Progenitor cell of endocrine pancreas (in vitro differentiated cells): ENCODE results near the gene LGR6. TPM values are rescaled to one million over a fixed set of nuclear protein-coding genes. Genes with fewer than 3 reads are reported as not detected.

ENCODE experiments used
- DNase-seq: peaks from one replicate; pipeline ENCODE4 v3.0.0; 2021; ENCODE audit warnings: low spot score; ENCODE audit not compliant: unreplicated experiment
- H3K27ac Mint-ChIP-seq: 2 replicates; pipeline ENCODE4 v1.8.0; 2021; ENCODE audit warnings: mild to moderate bottlenecking, moderate library complexity, mixed read lengths
- H3K27me3 Mint-ChIP-seq: 2 replicates; pipeline ENCODE4 v1.8.0; 2021; ENCODE audit warnings: mixed read lengths
- H3K36me3 Mint-ChIP-seq: 2 replicates; pipeline ENCODE4 v1.8.0; 2022; ENCODE audit warnings: mixed read lengths; ENCODE audit not compliant: insufficient read depth
- H3K4me1 Mint-ChIP-seq: 2 replicates; pipeline ENCODE4 v1.8.0; 2021; ENCODE audit warnings: low read depth, mixed read lengths
- H3K4me3 Mint-ChIP-seq: 2 replicates; pipeline ENCODE4 v1.8.0; 2021; ENCODE audit warnings: low read depth, mild to moderate bottlenecking, moderate library complexity, mixed read lengths
- H3K9me3 Mint-ChIP-seq: 2 replicates; pipeline ENCODE4 v1.8.0; 2021; ENCODE audit warnings: low read depth, mixed read lengths
- total RNA-seq: library from RNA; stranded (reverse); gene quantifications from 2 replicates; pipeline ENCODE4 v1.2.1, GENCODE V29; 2021
- TF ChIP-seq, protein P1 (sequence below): fragments of 200-600 bp; sonication (generic); IDR thresholded peaks from one replicate; pipeline ENCODE4 v1.5.0; 2021; ENCODE audit warnings: antibody characterized with exemption, mild to moderate bottlenecking; ENCODE audit not compliant: unreplicated experiment

The LGR6 gene
- total RNA-seq, 1 donor from 2014 or later = 0.50 TPM

DNA sequence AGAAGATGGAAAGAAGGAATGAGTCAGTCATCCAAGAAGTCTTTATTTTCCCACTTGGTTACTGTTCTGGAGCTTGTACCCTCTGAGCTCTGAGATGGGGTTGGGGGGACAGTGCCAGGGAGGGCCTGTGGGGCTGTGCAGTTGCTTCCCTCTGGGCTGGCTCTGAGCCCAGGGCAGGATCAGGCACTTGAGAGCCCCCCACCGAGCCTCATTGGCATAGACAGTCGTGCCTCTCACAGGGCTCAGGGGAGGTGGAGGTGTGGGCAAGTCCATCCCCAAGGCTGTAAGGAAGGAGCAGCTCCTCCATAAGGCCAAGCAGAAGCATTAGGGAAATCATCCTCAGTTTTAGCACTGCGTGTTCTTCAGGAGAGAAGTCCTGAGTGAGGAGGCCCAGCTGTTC, 46.6 kb upstream of the LGR6 start:
- H3K27me3 Mint-ChIP-seq = peaks cover 21% of the 10 kb centered on the region
- DNase-seq = no peak
- no peak overlapping the region for H3K27ac Mint-ChIP-seq
- H3K4me1 Mint-ChIP-seq = peaks cover 7% of the 10 kb centered on the region
- no peak overlapping the region for H3K4me3 Mint-ChIP-seq
- no peaks in the 10 kb centered on the region for H3K36me3 Mint-ChIP-seq
- no peaks in the 10 kb centered on the region for H3K9me3 Mint-ChIP-seq
- TF ChIP-seq, protein P1, sequence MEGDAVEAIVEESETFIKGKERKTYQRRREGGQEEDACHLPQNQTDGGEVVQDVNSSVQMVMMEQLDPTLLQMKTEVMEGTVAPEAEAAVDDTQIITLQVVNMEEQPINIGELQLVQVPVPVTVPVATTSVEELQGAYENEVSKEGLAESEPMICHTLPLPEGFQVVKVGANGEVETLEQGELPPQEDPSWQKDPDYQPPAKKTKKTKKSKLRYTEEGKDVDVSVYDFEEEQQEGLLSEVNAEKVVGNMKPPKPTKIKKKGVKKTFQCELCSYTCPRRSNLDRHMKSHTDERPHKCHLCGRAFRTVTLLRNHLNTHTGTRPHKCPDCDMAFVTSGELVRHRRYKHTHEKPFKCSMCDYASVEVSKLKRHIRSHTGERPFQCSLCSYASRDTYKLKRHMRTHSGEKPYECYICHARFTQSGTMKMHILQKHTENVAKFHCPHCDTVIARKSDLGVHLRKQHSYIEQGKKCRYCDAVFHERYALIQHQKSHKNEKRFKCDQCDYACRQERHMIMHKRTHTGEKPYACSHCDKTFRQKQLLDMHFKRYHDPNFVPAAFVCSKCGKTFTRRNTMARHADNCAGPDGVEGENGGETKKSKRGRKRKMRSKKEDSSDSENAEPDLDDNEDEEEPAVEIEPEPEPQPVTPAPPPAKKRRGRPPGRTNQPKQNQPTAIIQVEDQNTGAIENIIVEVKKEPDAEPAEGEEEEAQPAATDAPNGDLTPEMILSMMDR = no peak

DNA sequence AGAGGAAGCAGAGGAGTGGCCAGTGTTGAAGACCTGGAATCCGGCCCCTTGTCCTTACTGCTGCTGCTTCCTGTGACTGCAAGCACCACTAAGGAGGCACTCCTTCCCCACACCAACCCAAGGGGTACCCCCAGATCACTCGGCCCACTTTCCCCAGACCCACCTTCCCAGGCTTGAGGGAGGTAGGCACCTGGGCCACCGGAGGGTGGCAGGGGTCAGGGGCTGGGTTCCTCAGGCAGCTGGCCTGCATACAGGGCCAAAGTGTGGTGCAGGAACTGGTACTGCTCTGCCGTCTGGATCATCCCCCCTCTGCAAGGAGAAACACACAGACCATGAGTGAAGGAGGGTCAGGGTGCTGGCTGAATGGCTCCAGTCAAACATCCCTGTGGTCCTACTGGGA, 45.2 kb upstream of the LGR6 start:
- no peak overlapping the region for H3K27ac Mint-ChIP-seq
- H3K4me3 Mint-ChIP-seq = no peak overlapping the region

DNA sequence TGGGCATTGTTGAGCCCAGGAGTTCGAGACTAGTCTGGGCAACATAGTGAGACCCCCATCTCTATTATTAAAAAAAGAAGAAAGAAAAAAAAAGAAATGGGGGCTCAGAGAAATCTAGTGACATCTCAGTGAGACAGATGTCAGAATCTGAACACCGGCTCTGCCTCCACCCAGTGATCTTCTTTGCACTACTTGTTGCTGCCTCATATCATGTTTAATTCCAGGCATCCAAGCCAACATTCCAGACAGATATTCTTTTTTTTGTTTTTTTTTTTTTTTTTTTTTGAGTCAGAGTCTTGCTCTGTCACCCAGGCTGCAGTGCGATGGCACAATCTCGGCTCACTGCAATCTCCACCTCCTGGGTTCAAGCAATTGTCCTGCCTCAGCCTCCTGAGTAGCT, 44.0 kb upstream of the LGR6 start:
- H3K36me3 Mint-ChIP-seq = no peaks in the 10 kb centered on the region
- H3K4me3 Mint-ChIP-seq = no peak overlapping the region
- H3K4me1 Mint-ChIP-seq = peaks cover under 1% of the 10 kb centered on the region
- peaks cover 27% of the 10 kb centered on the region for H3K27me3 Mint-ChIP-seq
- TF ChIP-seq, protein P1 = no peak
- no peak overlapping the region for H3K27ac Mint-ChIP-seq
- no peak for DNase-seq
- H3K9me3 Mint-ChIP-seq = no peaks in the 10 kb centered on the region

More for the DNA sequence above, 45.2 kb upstream of the LGR6 start:
- no peak for DNase-seq
- no peaks in the 10 kb centered on the region for H3K9me3 Mint-ChIP-seq
- peaks cover 3% of the 10 kb centered on the region for H3K4me1 Mint-ChIP-seq
- TF ChIP-seq, protein P1 = no peak
- peaks cover 24% of the 10 kb centered on the region for H3K27me3 Mint-ChIP-seq
- H3K36me3 Mint-ChIP-seq = no peaks in the 10 kb centered on the region

DNA sequence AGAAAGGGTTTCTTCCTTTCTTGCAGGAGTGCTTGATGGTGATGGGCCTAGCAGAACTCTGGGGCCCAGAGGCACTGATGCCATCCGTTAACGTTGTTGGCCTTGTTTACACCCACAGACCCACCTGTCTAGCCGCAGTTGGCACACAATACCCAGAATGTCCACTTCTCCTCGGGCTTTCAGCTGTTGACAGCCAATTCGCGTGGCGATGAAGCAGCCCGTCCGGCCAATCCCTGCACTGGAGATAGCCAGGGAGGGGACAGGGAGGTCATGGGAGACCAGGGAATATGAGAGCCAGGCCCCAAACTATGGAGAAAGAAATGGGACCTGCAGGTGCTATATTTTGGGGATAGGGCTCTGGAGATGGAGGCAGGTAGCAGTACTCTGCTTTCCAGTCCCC, 43.4 kb upstream of the LGR6 start:
- Mint-ChIP-seq H3K27me3 (peaks cover 28% of the 10 kb centered on the region), H3K36me3 (no peaks in the 10 kb centered on the region), H3K4me1 (peaks cover 3% of the 10 kb centered on the region), H3K4me3 (no peak overlapping the region), H3K9me3 (no peaks in the 10 kb centered on the region), H3K27ac (no peak overlapping the region)
- TF ChIP-seq, protein P1 = no peak
- no peak for DNase-seq

DNA sequence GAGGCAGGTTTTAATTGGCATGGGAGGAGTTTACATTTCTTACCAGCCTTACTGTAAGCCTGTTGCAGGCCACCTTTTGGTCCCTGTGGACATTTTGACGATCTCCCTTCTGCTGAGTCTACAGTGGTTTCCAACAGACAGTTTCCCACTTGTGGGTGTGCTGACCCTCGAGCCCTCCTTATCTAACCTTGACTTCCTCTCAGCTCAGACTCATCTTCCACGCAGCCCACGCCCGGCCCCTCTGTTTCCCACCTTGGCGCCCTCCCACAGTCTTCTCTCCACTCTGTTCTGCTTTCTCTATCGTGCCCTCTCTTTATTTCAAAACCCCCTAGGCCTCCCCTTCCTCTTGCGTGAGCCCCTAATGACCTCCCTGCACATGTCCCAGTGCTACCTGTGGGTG, 43.0 kb upstream of the LGR6 start:
- peak overlapping the region; percentile 74 for H3K27ac Mint-ChIP-seq
- TF ChIP-seq, protein P1 = no peak
- H3K4me3 Mint-ChIP-seq = no peak overlapping the region

More for the DNA sequence above, 43.0 kb upstream of the LGR6 start:
- Mint-ChIP-seq H3K4me1 (peaks cover 3% of the 10 kb centered on the region), H3K27me3 (peaks cover 24% of the 10 kb centered on the region), H3K36me3 (no peaks in the 10 kb centered on the region), H3K9me3 (no peaks in the 10 kb centered on the region)
- DNase-seq = no peak
